Kidney (tissue), 14 donors: ENCODE results near the gene KCNA2. TPM values are rescaled to one million over a fixed set of nuclear protein-coding genes. Genes with fewer than 3 reads are reported as not detected.
A peak's percentile ranks its signal among the peaks of the same experiment; 100 is the strongest.

Experiments used
- DNase-seq, 5 donors: peaks; one replicate each; pipeline ENCODE4 v3.0.0-alpha.2; 2013 to 2020
- FAIRE-seq: peaks from 2 replicates; lab custom pipeline; 2012; peaks lifted over from hg19 to GRCh38; lab: Jason Lieb, UNC
- H3K27ac ChIP-seq, 2 donors: one replicate each; pipeline ENCODE4 v1.7.0; 2013; ENCODE audit warnings: low read depth in 2 of 2, low read length in 2 of 2, inconsistent platforms in 1 of 2
- H3K27me3 ChIP-seq: one replicate; pipeline ENCODE4 v1.7.1; 2013; ENCODE audit warnings: low read length, inconsistent platforms; ENCODE audit not compliant: control insufficient read depth, insufficient read depth
- H3K36me3 ChIP-seq, 3 donors: one replicate each; pipeline versions ENCODE4 v1.7.0 to v1.7.1; 2013; ENCODE audit warnings: low read length in 3 of 3, control low read depth in 1 of 3, inconsistent platforms in 1 of 3; ENCODE audit not compliant: insufficient read depth in 3 of 3, control insufficient read depth in 2 of 3
- H3K4me1 ChIP-seq, 3 donors: one replicate each; pipeline versions ENCODE4 v1.7.0 to v1.7.1; 2013; ENCODE audit warnings: low read length in 3 of 3, inconsistent platforms in 1 of 3, low read depth in 1 of 3; ENCODE audit not compliant: control insufficient read depth in 2 of 3, insufficient read depth in 2 of 3
- H3K4me3 ChIP-seq, 3 donors: one replicate each; pipeline versions ENCODE4 v1.7.0 to v1.8.1; 2013; ENCODE audit warnings: low read length in 3 of 3, control low read depth in 1 of 3, inconsistent platforms in 1 of 3
- H3K9ac ChIP-seq, 3 donors: one replicate each; pipeline versions ENCODE4 v1.7.0 to v1.7.1; 2013; ENCODE audit warnings: low read length in 3 of 3, control low read depth in 1 of 3, inconsistent platforms in 1 of 3
- H3K9me3 ChIP-seq, 3 donors: one replicate each; pipeline versions ENCODE4 v1.7.0 to v1.7.1; 2013; ENCODE audit warnings: low read length in 3 of 3, control low read depth in 1 of 3, inconsistent platforms in 1 of 3; ENCODE audit not compliant: control insufficient read depth in 2 of 3, insufficient read depth in 1 of 3
- CTCF ChIP-seq: IDR thresholded peaks from 3 replicates; pipeline ENCODE4 v1.5.1; 2012; ENCODE audit warnings: mild to moderate bottlenecking, moderate library complexity, borderline replicate concordance; ENCODE audit not compliant: insufficient read depth; ENCODE audit errors: extremely low read depth
- intact Hi-C: fragments of 100-400 bp; cut with DNase I; formaldehyde crosslinking; loops from one replicate; pipeline ENCODE4 v1.11.1; 2022
- polyA plus RNA-seq: library from polyadenylated mRNA; stranded (reverse); fragments of 350-450 nt; fragmentation: Illumina TruSeq; extraction: RNeasy Lipid Tissue Mini Kit (QIAGEN cat#74804); gene quantifications from one replicate; pipeline ENCODE4 v1.2.3, GENCODE V29; 2014; ENCODE audit warnings: low read depth, low replicate concordance; ENCODE audit not compliant: insufficient read depth
- total RNA-seq: library from RNA; stranded (reverse); fragmentation: NEBNext Ultra II Directional; extraction: Animal tissue kit (Norgen Biotek cat#: 25700); gene quantifications from one replicate; pipeline ENCODE4 v1.2.1, GENCODE V29; 2021
- donor health status: control.
- donor health status: control.
- donor health status: control.
- donor health status: control.
- donor health status: control.
- donor health status: DM: yes; HTN: yes; CAD: no.
- donor health status: Normal renal cell carcinoma (clear cell type).

The KCNA2 gene
- total and polyA plus RNA-seq, 2 donors from 2014 or later: 0.09 to 1.3 TPM

- DNase-seq: peak in 1 of 5 donors; percentile 11
- H3K36me3 ChIP-seq: no peaks in the 10 kb centered on the region
- intact Hi-C loops: no loop called here
- TF ChIP-seq CTCF: no peak
- no peaks in the 10 kb centered on the region for H3K4me1 ChIP-seq
- H3K9ac ChIP-seq: no peak overlapping the region
- no peak overlapping the region for H3K27ac ChIP-seq
- H3K9me3 ChIP-seq: no peaks in the 10 kb centered on the region
- no peaks in the 10 kb centered on the region for H3K27me3 ChIP-seq
- H3K4me3 ChIP-seq: no peak overlapping the region
- FAIRE-seq: no peak
These were observed 17.2 kb downstream of the KCNA2 start for GRCh38 chr1:110588991-110589390.

DNA sequence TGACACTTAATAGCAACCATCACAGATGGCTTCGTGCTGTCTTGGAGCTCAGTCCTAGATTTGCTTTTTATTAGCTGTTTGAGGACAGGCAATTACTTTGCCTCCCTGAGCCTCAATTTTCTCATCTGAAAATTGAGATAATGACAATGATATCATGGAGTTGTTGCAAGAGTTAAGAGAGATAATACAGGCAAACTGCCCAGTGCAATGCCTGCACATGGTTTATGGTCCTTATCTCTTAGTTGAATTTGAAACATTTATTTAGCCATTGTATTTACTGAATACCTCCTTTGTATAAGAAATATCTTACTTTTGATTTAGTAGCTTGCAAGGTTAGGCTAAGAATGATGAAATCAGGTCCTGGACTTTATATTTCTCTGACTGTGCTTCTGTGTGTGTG is 17.7 kb downstream of the KCNA2 start:
- Histone ChIP-seq H3K9ac (no peak overlapping the region), H3K36me3 (no peaks in the 10 kb centered on the region), H3K4me3 (no peak overlapping the region), H3K27ac (no peak overlapping the region), H3K27me3 (no peaks in the 10 kb centered on the region), H3K4me1 (no peaks in the 10 kb centered on the region), H3K9me3 (no peaks in the 10 kb centered on the region)
- intact Hi-C loops: no loop called here
- TF ChIP-seq CTCF: no peak
- DNase-seq: no peak
- FAIRE-seq: no peak

- no peak for FAIRE-seq
- H3K36me3 ChIP-seq: no peaks in the 10 kb centered on the region
- H3K27ac ChIP-seq: no peak overlapping the region
- peak in 1 of 5 donors; percentile 5 for DNase-seq
- H3K9ac ChIP-seq: no peak overlapping the region
- no peak for TF ChIP-seq CTCF
- intact Hi-C loops: no loop called here
- no peaks in the 10 kb centered on the region for H3K4me1 ChIP-seq
- no peaks in the 10 kb centered on the region for H3K9me3 ChIP-seq
- H3K4me3 ChIP-seq: no peak overlapping the region
- H3K27me3 ChIP-seq: no peaks in the 10 kb centered on the region
These were observed 18.3 kb downstream of the KCNA2 start for GRCh38 chr1:110587906-110588305.

- FAIRE-seq (no peak), DNase-seq (peak in 1 of 5 donors; percentile 11)
- intact Hi-C loops: no loop called here
- no peak overlapping the region for H3K4me3 ChIP-seq
- no peak overlapping the region for H3K27ac ChIP-seq
- H3K36me3 ChIP-seq: no peaks in the 10 kb centered on the region
- no peak for TF ChIP-seq CTCF
- no peak overlapping the region for H3K9ac ChIP-seq
- H3K27me3 ChIP-seq: no peaks in the 10 kb centered on the region
- H3K9me3 ChIP-seq: no peaks in the 10 kb centered on the region
- no peaks in the 10 kb centered on the region for H3K4me1 ChIP-seq
These were observed 20.7 kb downstream of the KCNA2 start for GRCh38 chr1:110585481-110585880.
